ENCODE results near the gene TIAM1. TPM values are rescaled to one million over a fixed set of nuclear protein-coding genes. Genes with fewer than 3 reads are reported as not detected.

The TIAM1 gene
- total and polyA plus RNA-seq, 2 of the 8 experiments (the other 6 are each of a cell fraction or from before 2014, with no cell fraction given) = 10.1 to 30.7 TPM

- peaks cover 3 to 7% of the 10 kb centered on the region in 2 experiments; a peak in 2 of 4 replicates for H3K9me3 ChIP-seq (ENCODE audit: insufficient read depth in 2 of 2, low read depth in 1 of 2, low read length in 1 of 2)
- H2BK15ac ChIP-seq (ENCODE audit: low read length) = no peak overlapping the region
- no peak overlapping the region for H3K4me3 ChIP-seq (ENCODE audit: extremely low read depth in 1 of 4, insufficient read depth in 2 of 4, low read depth in 3 of 4, low read length in 4 of 4)
- H2AK5ac ChIP-seq (ENCODE audit: low read depth, low read length) = no peak overlapping the region
- no peak overlapping the region for H4K91ac ChIP-seq (replicated peaks; ENCODE audit: insufficient read length, low read length)
- H4K20me1 ChIP-seq (replicated peaks in 1 of 2; ENCODE audit: control insufficient read depth in 1 of 2, insufficient read depth in 2 of 2, low read length in 2 of 2) = no peaks in the 10 kb centered on the region
- no peak overlapping the region for H3K9ac ChIP-seq (replicated peaks in 1 of 4; ENCODE audit: extremely low read depth in 1 of 4, low read depth in 3 of 4, low read length in 3 of 4)
- FAIRE-seq (no peak), DNase-seq (ENCODE audit: low read depth in 1 of 2, low spot score in 2 of 2) (no peak)
- no peak overlapping the region for H2BK20ac ChIP-seq (ENCODE audit: low read length)
- H3K4me1 ChIP-seq (replicated peaks in 1 of 4; ENCODE audit: control insufficient read depth in 3 of 4, insufficient read depth in 4 of 4, low read length in 3 of 4) = peaks cover 0 to under 1% (median 0%) of the 10 kb centered on the region in 4 experiments; a peak in 1 of 7 replicates
- no peak overlapping the region for H2AFZ ChIP-seq (ENCODE audit: low read length)
- no peak overlapping the region for H2BK5ac ChIP-seq (ENCODE audit: low read depth, low read length)
- ChIA-PET CTCF (ENCODE audit: partially characterized antibody) (interaction anchor here (0.5 to 4.8 kb wide), 4 partner anchors 32 to 362 kb away, joined by 3 to 34 read pairs (median 4); no protein-coding TSS in a partner anchor), POLR2A (ENCODE audit: partially characterized antibody) (no interaction called here)
- no peak overlapping the region for H3K4me2 ChIP-seq (ENCODE audit: insufficient read depth in 1 of 2, low read depth in 2 of 2, low read length in 2 of 2)
- H3K36me3 ChIP-seq (ENCODE audit: control insufficient read depth in 2 of 4, insufficient read depth in 4 of 4, low read length in 3 of 4) = no peaks in the 10 kb centered on the region
- H3K23ac ChIP-seq (ENCODE audit: insufficient read length) = no peak overlapping the region
- 99% methylated on average over 6 of the region's 6 CpGs; no CpG with 5 or more reads in 1 of the 2 experiments for WGBS, 2 experiments (ENCODE audit: extremely low coverage in 1 of 2, insufficient coverage in 1 of 2, insufficient read length in 1 of 2, insufficient replicate concordance in 2 of 2, low coverage in 1 of 2, low lambda C conversion rate in 2 of 2, missing lambda C conversion rate in 1 of 2)
- no peaks in the 10 kb centered on the region for H3K27me3 ChIP-seq (replicated peaks in 1 of 4; ENCODE audit: control insufficient read depth in 3 of 4, extremely low read depth in 1 of 4, insufficient read depth in 3 of 4, low read length in 3 of 4)
- no peak overlapping the region for H4K5ac ChIP-seq (ENCODE audit: insufficient read length, low read depth, low read length)
- no peak overlapping the region for H3K27ac ChIP-seq (ENCODE audit: low read depth, low read length)
- H4K8ac ChIP-seq (ENCODE audit: extremely low read depth, insufficient read depth, low read length) = no peak overlapping the region
- H3K79me2 ChIP-seq (ENCODE audit: control insufficient read depth in 1 of 2, insufficient read depth in 2 of 2, low read length in 2 of 2) = no peaks in the 10 kb centered on the region
- no peak overlapping the region for H3K4ac ChIP-seq (replicated peaks; ENCODE audit: insufficient read length, low read depth, low read length)
- no peaks in the 10 kb centered on the region for H3K79me1 ChIP-seq (ENCODE audit: low read depth, low read length)
- no peak overlapping the region for H3K56ac ChIP-seq (replicated peaks; ENCODE audit: insufficient read length, low read depth, low read length)
- H2BK120ac ChIP-seq (replicated peaks; ENCODE audit: low read depth, low read length) = no peak overlapping the region
- no peak overlapping the region for H3K14ac ChIP-seq (ENCODE audit: insufficient read length)
- H3K23me2 ChIP-seq (ENCODE audit: low read depth, low read length) = no peaks in the 10 kb centered on the region
- no peak overlapping the region for H3K18ac ChIP-seq (ENCODE audit: extremely low read depth, low read length)
- H2BK12ac ChIP-seq (ENCODE audit: low read depth, low read length) = peak overlapping the region; percentile 39; the same call in 1 of the 2 replicates
- TF ChIP-seq RAD21 (IDR thresholded peaks at IDR 0.05 in 1 of 2, conservative IDR thresholded peaks at IDR 0.05 in 1 of 2; ENCODE audit: low read depth in 2 of 2, low read length in 2 of 2) = no peak
- TF ChIP-seq, protein P1, sequence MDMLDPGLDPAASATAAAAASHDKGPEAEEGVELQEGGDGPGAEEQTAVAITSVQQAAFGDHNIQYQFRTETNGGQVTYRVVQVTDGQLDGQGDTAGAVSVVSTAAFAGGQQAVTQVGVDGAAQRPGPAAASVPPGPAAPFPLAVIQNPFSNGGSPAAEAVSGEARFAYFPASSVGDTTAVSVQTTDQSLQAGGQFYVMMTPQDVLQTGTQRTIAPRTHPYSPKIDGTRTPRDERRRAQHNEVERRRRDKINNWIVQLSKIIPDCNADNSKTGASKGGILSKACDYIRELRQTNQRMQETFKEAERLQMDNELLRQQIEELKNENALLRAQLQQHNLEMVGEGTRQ (IDR thresholded peaks at IDR 0.05; ENCODE audit: low read length) = no peak
- TF ChIP-seq NRF1 (IDR thresholded peaks at IDR 0.05; ENCODE audit: low read depth, low read length) = no peak
- TF ChIP-seq SP1 (IDR thresholded peaks at IDR 0.05; ENCODE audit: low read depth, low read length) = no peak
- TF ChIP-seq ASH2L (IDR thresholded peaks at IDR 0.05; ENCODE audit: low read length) = no peak
- TF ChIP-seq BACH1 (IDR thresholded peaks at IDR 0.05; ENCODE audit: low read length) = no peak
- no peak for TF ChIP-seq RXRA (IDR thresholded peaks at IDR 0.05; ENCODE audit: insufficient read depth, low read depth, low read length)
- TF ChIP-seq CEBPB (IDR thresholded peaks at IDR 0.05; ENCODE audit: low read depth, low read length) = no peak
- TF ChIP-seq GTF2F1 (IDR thresholded peaks at IDR 0.05; ENCODE audit: borderline replicate concordance, low read depth, low read length) = no peak
- no peak for TF ChIP-seq SIRT6 (IDR thresholded peaks at IDR 0.05; ENCODE audit: low read length)
- no peak for TF ChIP-seq NANOG (IDR thresholded peaks at IDR 0.05; ENCODE audit: insufficient read depth, low read depth, low read length, poor library complexity, severe bottlenecking)
- no peak for TF ChIP-seq POLR2AphosphoS5 (IDR thresholded peaks at IDR 0.05; ENCODE audit: low read depth, low read length)
- no peak for TF ChIP-seq RNF2 (IDR thresholded peaks at IDR 0.05; ENCODE audit: borderline replicate concordance, low read depth, low read length, missing control alignments, poor library complexity, severe bottlenecking)
- no peak for TF ChIP-seq CHD1 (IDR thresholded peaks at IDR 0.05; ENCODE audit: low read depth, low read length)
These were observed 233.0 kb downstream of the TIAM1 start for GRCh38 chr21:31111093-31111492.
